HepG2 (cell line): ENCODE results near the gene DCAKD. TPM values are rescaled to one million over a fixed set of nuclear protein-coding genes. Genes with fewer than 3 reads are reported as not detected.

Experiments used
- ATAC-seq: fragments of 200-7000 bp; cut with Tn5 transposase; 3 replicates; pipeline ENCODE4 v1.9.1; 2020; ENCODE audit warnings: mild to moderate bottlenecking, moderate library complexity
- BruUV-seq: library from RNA; stranded (reverse); fragments of 400-500 nt; replicated peaks from 2 replicates; lab custom pipeline; 2021; lab: Mats Ljungman, UMichigan
- CTCF ChIA-PET: fragments of 300-600 bp; formaldehyde crosslinking; extraction: SDS; loops from one replicate; lab custom pipeline; 2021; ENCODE audit warnings: low total read pairs, inconsistent platforms, low intra/inter-chr PET ratio; lab: Yijun Ruan, JAX
- POLR2A ChIA-PET: fragments of 350-600 bp; sonication (Branson Sonifier 250); formaldehyde crosslinking; loops from one replicate; lab custom pipeline; 2020; ENCODE audit warnings: antibody characterized with exemption, inconsistent platforms; lab: Yijun Ruan, JAX
- DNase-seq: peaks from one replicate; pipeline ENCODE4 v3.0.0-alpha.2; 2015; ENCODE audit warnings: low spot score
- FAIRE-seq: peaks from 3 replicates; lab custom pipeline; 2011; peaks lifted over from hg19 to GRCh38; lab: Jason Lieb, UNC
- H2AFZ ChIP-seq: one replicate; pipeline ENCODE4 v1.6.1; 2011; ENCODE audit warnings: low read length, inconsistent platforms
- H3K27ac ChIP-seq: fragments of 300-600 bp; 3 replicates; pipeline ENCODE4 v1.8.0; 2011; ENCODE audit warnings: mixed run types, mild to moderate bottlenecking, mixed read lengths, low read length, inconsistent platforms; ENCODE audit not compliant: insufficient read depth; ENCODE audit errors: extremely low read length
- H3K27me3 ChIP-seq, 2 experiments: fragments of 200-600 bp in 1 of 2; 2 replicates in 1 of 2; 3 replicates in 1 of 2; pipeline versions ENCODE4 v1.6.0 to v1.8.0; 2011; ENCODE audit warnings: low read length in 2 of 2, mild to moderate bottlenecking in 2 of 2, moderate library complexity in 2 of 2, inconsistent platforms in 1 of 2; ENCODE audit not compliant: insufficient read depth in 2 of 2, control insufficient read depth in 1 of 2
- H3K36me3 ChIP-seq, 2 experiments: fragments of 200-600 bp in 1 of 2; replicated peaks in 1 of 2; 2 replicates in 1 of 2; 3 replicates in 1 of 2; pipeline versions ENCODE4 v1.5.1 to v1.8.0; 2011; ENCODE audit warnings: low read length in 2 of 2, inconsistent platforms in 1 of 2; ENCODE audit not compliant: insufficient read depth in 2 of 2, control insufficient read depth in 1 of 2
- H3K4me1 ChIP-seq: 2 replicates; pipeline ENCODE4 v1.5.1; 2012; ENCODE audit warnings: low read length, inconsistent platforms; ENCODE audit not compliant: insufficient read depth
- H3K4me2 ChIP-seq: 2 replicates; pipeline ENCODE4 v1.6.0; 2011; ENCODE audit warnings: low read depth, low read length, inconsistent platforms
- H3K4me3 ChIP-seq, 3 experiments: fragments of 200-600 bp in 1 of 3; sonication (generic), shearing (Covaris generic) in 1 of 3; replicated peaks in 1 of 3; 2 replicates each; pipeline ENCODE4 v1.5.1; 2011 to 2016; ENCODE audit warnings: low read length in 3 of 3, inconsistent platforms in 2 of 3, low read depth in 2 of 3, mild to moderate bottlenecking in 2 of 3, control low read depth in 1 of 3, mixed read lengths in 1 of 3; ENCODE audit not compliant: insufficient read depth in 1 of 3
- H3K79me2 ChIP-seq: one replicate; pipeline ENCODE4 v1.6.1; 2011; ENCODE audit warnings: low read length, inconsistent platforms; ENCODE audit not compliant: insufficient read depth
- H3K9ac ChIP-seq: 2 replicates; pipeline ENCODE4 v1.6.0; 2011; ENCODE audit warnings: mild to moderate bottlenecking, low read depth, low read length, inconsistent platforms; ENCODE audit not compliant: insufficient read depth
- H3K9me3 ChIP-seq: 2 replicates; pipeline ENCODE4 v1.5.1; 2012; ENCODE audit warnings: mild to moderate bottlenecking, low read length
- H4K20me1 ChIP-seq: 2 replicates; pipeline ENCODE4 v1.6.0; 2011; ENCODE audit warnings: inconsistent platforms, mild to moderate bottlenecking, low read length, moderate library complexity; ENCODE audit not compliant: insufficient read depth
- DR1 ChIP-seq: sonication (generic); formaldehyde crosslinking; IDR thresholded peaks from 2 replicates; pipeline ENCODE4 v1.8.0; 2021; ENCODE audit warnings: mild to moderate bottlenecking, missing genetic modification reagents, inconsistent platforms
- HNRNPK ChIP-seq: fragments of 200-400 bp; formaldehyde crosslinking; IDR thresholded peaks from 2 replicates; pipeline ENCODE4 v1.6.1; 2018; ENCODE audit warnings: low read length, low read depth, moderate library complexity, mild to moderate bottlenecking; ENCODE audit not compliant: poor library complexity, severe bottlenecking
- LCORL ChIP-seq, 2 experiments: fragments of 450-650 bp in 1 of 2; sonication (generic) in 1 of 2; formaldehyde crosslinking in 1 of 2; IDR thresholded peaks; 2 replicates each; pipeline versions ENCODE4 v1.5.0 to v1.6.1; 2017 to 2020; ENCODE audit warnings: antibody characterized with exemption in 1 of 2, missing genetic modification reagents in 1 of 2
- MATR3 ChIP-seq: sonication (generic); formaldehyde crosslinking; IDR thresholded peaks from 2 replicates; pipeline ENCODE4 v1.4.0; 2020; ENCODE audit warnings: missing genetic modification reagents
- MXI1 ChIP-seq: IDR thresholded peaks from 3 replicates; pipeline ENCODE4 v1.6.1; 2012; ENCODE audit warnings: low read depth, low read length, inconsistent platforms, borderline replicate concordance
- POLR2G ChIP-seq: fragments of 200-400 bp; formaldehyde crosslinking; IDR thresholded peaks from 2 replicates; pipeline ENCODE4 v1.6.1; 2018; ENCODE audit warnings: mild to moderate bottlenecking, low read depth, low read length, moderate library complexity
- PRDM15 ChIP-seq: sonication (generic); formaldehyde crosslinking; IDR thresholded peaks from 2 replicates; pipeline ENCODE4 v1.4.0; 2020; ENCODE audit warnings: missing genetic modification reagents
- RBM22 ChIP-seq: fragments of 200-400 bp; formaldehyde crosslinking; optimal IDR thresholded peaks from 2 replicates; pipeline ENCODE3; 2017; ENCODE audit warnings: mild to moderate bottlenecking, low read length, moderate library complexity
- ZBTB42 ChIP-seq: sonication (generic); formaldehyde crosslinking; IDR thresholded peaks from 2 replicates; pipeline ENCODE4 v1.5.0; 2020; ENCODE audit warnings: mild to moderate bottlenecking, missing genetic modification reagents
- ZBTB7A ChIP-seq: sonication (generic); formaldehyde crosslinking; IDR thresholded peaks from 2 replicates; pipeline ENCODE4 v1.8.0; 2022; ENCODE audit warnings: mild to moderate bottlenecking, missing genetic modification reagents
- ZBTB8A ChIP-seq: sonication (generic); formaldehyde crosslinking; IDR thresholded peaks from 2 replicates; pipeline ENCODE4 v1.4.0; 2020; ENCODE audit warnings: mild to moderate bottlenecking, low read depth, missing genetic modification reagents, borderline replicate concordance
- ZFAT ChIP-seq: sonication (generic); formaldehyde crosslinking; conservative IDR thresholded peaks from 2 replicates; pipeline ENCODE4 v1.8.1; 2023; ENCODE audit warnings: missing genetic modification reagents, inconsistent platforms
- ZNF232 ChIP-seq: sonication (generic); formaldehyde crosslinking; IDR thresholded peaks from 2 replicates; pipeline ENCODE4 v1.4.0; 2020; ENCODE audit warnings: missing genetic modification reagents, borderline replicate concordance
- ZNF33B ChIP-seq: sonication (generic); formaldehyde crosslinking; IDR thresholded peaks from 2 replicates; pipeline ENCODE4 v1.5.1; 2020; ENCODE audit warnings: mild to moderate bottlenecking, missing genetic modification reagents
- ZNF558 ChIP-seq: sonication (generic); formaldehyde crosslinking; IDR thresholded peaks from 2 replicates; pipeline ENCODE4 v1.9.0; 2022; ENCODE audit warnings: mild to moderate bottlenecking, missing genetic modification reagents, borderline replicate concordance
- ZNF660 ChIP-seq: sonication (generic); formaldehyde crosslinking; IDR thresholded peaks from 2 replicates; pipeline ENCODE4 v1.5.1; 2020; ENCODE audit warnings: mild to moderate bottlenecking, low read depth, missing genetic modification reagents, borderline replicate concordance
- ZSCAN20 ChIP-seq: sonication (generic); formaldehyde crosslinking; IDR thresholded peaks from 2 replicates; pipeline ENCODE4 v1.4.0; 2020; ENCODE audit warnings: missing genetic modification reagents, mild to moderate bottlenecking, borderline replicate concordance
- ZSCAN31 ChIP-seq: sonication (generic); formaldehyde crosslinking; IDR thresholded peaks from 2 replicates; pipeline ENCODE4 v1.5.0; 2020; ENCODE audit warnings: low read depth, mild to moderate bottlenecking, missing genetic modification reagents
- WGBS: methylation state at CpG from one replicate; pipeline ENCODE4 v1.1.6; 2017; ENCODE audit warnings: low lambda C conversion rate; 5-methylcytosine and 5-hydroxymethylcytosine counted together
- in situ Hi-C: cut with HindIII; loops from 2 replicates; pipeline ENCODE4 v1.10.0; 2017; ENCODE audit warnings: low pct_unique_long_range_greater_than_20kb; ENCODE audit not compliant: extremely low pct_ligation_motif_present
- intact Hi-C: fragments of 100-400 bp; cut with micrococcal nuclease; formaldehyde crosslinking; loops from one replicate; pipeline ENCODE4 v1.10.0; 2022; ENCODE audit not compliant: unreplicated experiment
- polyA plus RNA-seq, 8 experiments: library from polyadenylated mRNA; depleted of rRNA in 3 of 8; stranded (reverse) in 7 of 8; unstranded in 1 of 8; fragments of >200 nt; fragmentation: Illumina TruSeq in 4 of 8; extraction: Trizol in 4 of 8; gene quantifications; 2 replicates each; pipeline versions ENCODE4 v1.2.1 to v1.2.3, GENCODE V29; 2011 to 2016; ENCODE audit warnings: low read depth in 4 of 8, missing spikeins in 1 of 8, mixed read lengths in 1 of 8; ENCODE audit not compliant: insufficient read depth in 1 of 8
- total RNA-seq, 5 experiments: library from RNA; depleted of rRNA; stranded (reverse); fragments of >200 nt; fragmentation: Illumina TruSeq; extraction: Trizol; gene quantifications; 2 replicates each; pipeline ENCODE4 v1.2.3, GENCODE V29; 2016; ENCODE audit warnings: low read depth in 1 of 5

DCAKD gene
- total and polyA plus RNA-seq, 2 of the 13 experiments (the other 11 are each of a cell fraction or from before 2014, with no cell fraction given) = 25.9 to 29.2 TPM

- Histone ChIP-seq H3K4me3 (peak overlapping the region; percentile 55 to 77 (median 59)), H3K79me2 (no peaks in the 10 kb centered on the region), H4K20me1 (no peaks in the 10 kb centered on the region), H3K27ac (peak overlapping the region; percentile 60), H3K27me3 (peaks cover 0 to 16% of the 10 kb centered on the region in 2 experiments; a peak in 2 of 5 replicates), H3K4me2 (peak overlapping the region; percentile 98), H3K9ac (peak overlapping the region; percentile 76), H3K4me1 (peaks cover 50% of the 10 kb centered on the region), H3K36me3 (peaks cover 3% of the 10 kb centered on the region in 2 experiments; a peak in 3 of 5 replicates), H2AFZ (no peak overlapping the region), H3K9me3 (no peaks in the 10 kb centered on the region)
- ChIA-PET POLR2A (interaction anchor here (0.9 to 2.5 kb wide), 8 partner anchors 21 to 140 kb away, joined by 3 to 11 read pairs (median 4); partner anchors contain the start of genes EFTUD2, HEXIM2 and NMT1), CTCF (interaction anchor here (1.8 to 2.2 kb wide), 3 partner anchors 100 to 110 kb away, joined by 5 to 21 read pairs (median 10); no protein-coding TSS in a partner anchor)
- 0% methylated on average over 12 of the region's 57 CpGs for WGBS
- in situ Hi-C loops (loop anchor here (25.0 kb wide), 1 partner anchor 234 kb away; no protein-coding TSS in a partner anchor), intact Hi-C loops (loop anchor here (1.0 to 5.0 kb wide), 2 partner anchors 101 to 244 kb away; no protein-coding TSS in a partner anchor)
- FAIRE-seq (peak; percentile 85), DNase-seq (peak; percentile 53), ATAC-seq (peak; percentile 81)
- no TSS peak for BruUV-seq
- no peak for TF ChIP-seq ZBTB8A (CRISPR knock-in tag)
- peak; percentile 58 for TF ChIP-seq HNRNPK
- 0 out of 2 replicates have a peak, but pooled peaks have one; percentile 32 for TF ChIP-seq ZSCAN20 (CRISPR knock-in tag)
- TF ChIP-seq ZBTB42 (CRISPR knock-in tag) = peak; percentile 88; the same call in 1 of the 2 replicates
- TF ChIP-seq MATR3 = no peak
- peak; percentile 83; the same call in 1 of the 2 replicates for TF ChIP-seq ZSCAN31 (CRISPR knock-in tag)
- no peak for TF ChIP-seq PRDM15 (CRISPR knock-in tag)
- TF ChIP-seq ZNF660 (CRISPR knock-in tag) = peak; percentile 89; the same call in 1 of the 2 replicates
- no peak; the same call in 1 of the 2 replicates for TF ChIP-seq ZNF33B (CRISPR knock-in tag)
- peak; percentile 82; the same call in 1 of the 2 replicates for TF ChIP-seq ZBTB7A (CRISPR knock-in tag)
- no peak for TF ChIP-seq LCORL (IDR thresholded peaks at IDR 0.05)
- TF ChIP-seq LCORL (CRISPR knock-in tag; IDR thresholded peaks at IDR 0.05) = peak; percentile 92
- no peak; the same call in 1 of the 2 replicates for TF ChIP-seq ZNF558 (CRISPR knock-in tag)
- TF ChIP-seq POLR2G = peak; percentile 61
- no peak for TF ChIP-seq DR1 (CRISPR knock-in tag)
- peak; percentile 63 for TF ChIP-seq RBM22
- TF ChIP-seq ZFAT = no peak
- TF ChIP-seq MXI1 = peak; percentile 40; the same call in 1 of the 3 replicates
- TF ChIP-seq ZNF232 = no peak; the same call in 1 of the 2 replicates
Measured at GRCh38 chr17:45021607-45022287, 29.7 kb downstream of the DCAKD start.
